ENCODE results near the gene PTGER4.
"Not testable (repeated sequence)": the region's sequence is repeated elsewhere in the genome, so short reads cannot be mapped to it uniquely, and the experiment has no call there.

Gene PTGER4

DNA sequence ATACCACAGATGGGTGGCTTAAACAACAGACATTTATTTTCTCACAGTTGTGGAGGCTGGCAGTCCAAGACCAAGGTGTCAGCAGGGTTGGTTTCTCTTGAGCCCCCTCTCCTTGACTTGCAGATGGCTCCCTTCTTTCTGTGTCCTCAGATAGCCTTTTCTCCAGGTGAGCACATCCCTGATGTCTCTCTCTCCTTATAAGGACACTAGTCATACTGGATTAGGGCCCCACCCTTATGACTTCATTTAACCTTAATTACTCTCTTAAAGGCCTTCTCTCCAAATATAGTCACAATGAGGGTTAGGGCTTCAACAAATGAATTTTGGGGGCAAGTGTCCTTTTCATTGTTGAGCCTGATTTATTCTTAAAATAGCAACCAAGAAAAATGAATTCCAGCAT lies 14.7 kb downstream of the PTGER4 start:
- no peak for DNase-seq

DNA sequence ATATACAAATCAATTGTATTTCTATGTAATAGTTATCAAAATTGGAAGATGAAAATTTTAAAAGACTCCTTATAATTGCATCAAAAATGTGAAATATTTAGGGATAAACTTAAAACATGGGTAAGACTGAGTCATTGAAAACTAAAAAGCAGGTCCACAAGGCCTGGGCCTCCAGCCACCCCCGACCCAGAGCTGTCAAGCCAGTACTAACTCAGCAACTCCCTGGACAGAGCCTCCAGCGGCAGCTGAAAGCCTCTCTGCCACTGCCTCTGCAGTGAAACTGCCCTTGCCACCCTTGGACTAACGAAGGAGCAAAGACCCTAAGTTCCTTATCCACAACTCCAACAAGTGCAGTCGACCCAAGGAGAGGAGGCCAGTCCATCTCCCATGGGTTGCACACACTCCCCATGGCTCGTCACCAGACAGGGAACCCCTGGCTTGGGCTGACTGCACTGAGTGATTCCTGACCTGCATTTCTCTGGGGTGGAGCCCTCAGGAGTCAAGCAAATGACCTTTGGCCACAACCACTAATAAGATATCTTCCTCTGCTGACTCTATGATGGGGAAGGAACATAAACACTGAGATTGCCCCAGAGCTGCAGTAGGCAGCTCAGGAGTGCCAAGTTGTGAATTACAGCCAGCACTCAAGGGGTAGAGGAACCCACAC lies 20.5 kb downstream of the PTGER4 start:
- no peak for DNase-seq

DNA sequence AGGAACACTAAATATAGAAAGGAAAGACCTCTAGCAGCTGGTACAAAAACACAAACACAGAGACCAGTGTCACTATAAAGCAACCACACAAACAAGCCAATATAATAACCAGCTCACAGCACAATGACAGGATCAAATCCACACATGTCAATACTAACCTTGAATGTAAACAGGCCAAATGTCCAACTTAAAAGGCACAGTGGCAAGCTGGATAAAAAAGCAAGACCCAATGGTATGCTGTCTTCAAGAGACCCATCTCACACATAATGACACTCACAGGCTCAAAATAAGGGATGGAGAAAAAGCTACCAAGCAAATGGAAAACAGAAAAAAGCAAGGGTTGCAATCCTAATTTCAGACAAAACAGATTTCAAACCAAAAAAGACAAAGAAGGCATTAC lies 22.3 kb downstream of the PTGER4 start:
- not testable (repeated sequence) for DNase-seq

DNA sequence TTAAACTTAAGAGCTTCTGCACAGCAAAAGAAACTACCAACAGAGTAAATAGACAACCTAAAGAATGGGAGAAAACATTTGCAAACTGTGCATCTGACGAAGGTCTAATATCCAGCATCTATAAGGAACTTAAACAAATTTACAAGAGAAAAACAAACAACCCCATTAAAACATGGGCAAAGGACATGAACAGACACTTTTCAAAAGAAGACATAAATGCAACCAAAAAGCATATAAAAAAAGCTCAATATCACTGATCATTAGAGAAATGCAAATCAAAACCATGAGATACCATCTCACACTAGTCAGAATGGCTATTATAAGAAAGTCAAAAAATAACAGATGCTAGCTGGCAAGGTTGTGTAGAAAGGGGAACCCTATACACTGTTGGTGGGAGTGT lies 25.8 kb downstream of the PTGER4 start:
- DNase-seq, result not testable (repeated sequence)

DNA sequence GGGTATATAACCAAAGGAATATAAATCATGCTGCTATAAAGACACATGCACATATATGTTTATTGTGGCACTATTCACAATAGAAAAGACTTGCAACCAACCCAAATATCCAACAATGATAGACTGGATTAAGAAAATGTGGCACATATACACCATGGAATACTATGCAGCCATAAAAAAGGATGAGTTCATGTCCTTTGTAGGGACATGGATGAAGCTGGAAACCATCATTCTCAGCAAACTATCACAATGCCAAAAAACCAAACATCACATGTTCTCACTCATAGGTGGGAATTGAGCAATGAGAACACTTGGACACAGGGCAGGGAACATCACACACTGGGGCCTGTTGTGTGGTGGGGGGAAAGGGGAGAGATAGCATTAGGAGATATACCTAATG lies 30.9 kb downstream of the PTGER4 start:
- DNase-seq, result not testable (repeated sequence)

DNA sequence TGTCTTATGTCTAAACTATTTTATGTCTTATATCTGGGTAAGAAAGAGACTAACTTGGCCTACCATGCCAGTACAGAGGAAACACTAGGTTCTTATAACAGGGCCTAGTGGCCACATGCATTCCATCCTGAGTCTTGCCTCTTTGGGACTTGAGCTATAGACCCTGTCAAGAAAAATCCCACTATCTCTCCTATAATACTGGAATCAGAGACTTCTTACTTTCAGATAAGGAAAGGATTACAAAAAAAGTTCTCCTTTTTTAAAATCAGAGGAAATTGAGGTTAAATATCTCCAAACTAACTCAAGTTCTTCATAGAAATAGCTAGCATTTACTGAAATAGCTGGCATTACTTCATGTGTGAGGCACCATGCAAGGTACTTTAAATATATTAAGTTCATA lies 34.3 kb downstream of the PTGER4 start:
- DNase-seq, result no peak

DNA sequence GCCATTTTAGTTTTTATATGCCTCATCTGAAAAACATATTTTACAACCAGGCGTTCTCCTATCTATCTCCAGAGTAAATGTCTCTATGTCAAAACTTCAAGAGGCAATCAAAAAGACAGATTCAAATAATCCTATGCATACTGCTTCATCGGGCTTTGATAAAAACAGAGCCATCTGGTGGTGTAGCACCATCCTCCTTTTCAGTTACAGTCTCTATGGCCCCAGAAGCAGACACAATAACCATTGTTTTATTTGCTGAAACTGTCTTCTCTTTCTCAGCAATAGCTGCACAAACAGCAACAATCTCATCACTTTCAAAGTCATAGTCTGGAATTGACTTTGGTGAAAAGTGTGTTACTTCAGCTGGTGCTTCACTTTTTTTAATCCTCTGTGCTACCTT lies 36.3 kb downstream of the PTGER4 start:
- no peak for DNase-seq

DNA sequence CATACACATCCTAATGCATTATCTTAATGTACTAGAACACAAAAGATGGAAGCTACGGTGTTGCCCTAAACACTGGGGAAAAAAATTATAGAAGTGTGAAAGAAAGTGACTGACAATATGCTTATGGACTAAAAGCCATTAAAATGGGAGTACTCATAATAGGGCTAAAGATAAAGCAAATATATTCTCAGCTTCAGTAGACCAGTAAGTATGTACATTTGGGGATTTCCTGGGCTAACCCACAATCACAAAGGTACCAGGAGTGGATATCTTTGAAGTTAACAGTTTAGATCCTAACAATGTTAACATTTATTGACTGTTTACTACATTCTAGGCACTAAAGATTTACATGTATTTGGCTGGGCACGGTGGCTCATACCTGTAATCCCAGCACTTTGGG lies 36.9 kb downstream of the PTGER4 start:
- DNase-seq, result no peak

DNA sequence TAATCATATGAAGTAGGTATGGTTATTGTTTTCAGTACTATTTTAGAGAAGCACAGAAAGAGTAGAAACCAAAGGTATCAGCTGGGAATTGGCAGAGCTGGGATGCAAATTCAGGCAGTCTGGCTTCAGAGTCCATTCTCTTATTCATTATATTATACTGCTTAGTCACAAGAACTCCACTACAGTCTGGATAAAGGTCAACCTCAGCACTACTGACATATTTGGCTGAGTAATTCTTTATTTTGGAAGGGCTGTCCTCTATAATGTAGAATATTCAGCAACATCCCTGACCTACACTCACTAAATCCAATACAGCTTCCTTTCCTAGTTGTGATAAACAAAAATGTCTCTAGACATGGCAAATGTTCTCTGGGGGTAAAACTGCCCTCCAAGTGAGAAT lies 37.6 kb downstream of the PTGER4 start:
- no peak for DNase-seq

DNA sequence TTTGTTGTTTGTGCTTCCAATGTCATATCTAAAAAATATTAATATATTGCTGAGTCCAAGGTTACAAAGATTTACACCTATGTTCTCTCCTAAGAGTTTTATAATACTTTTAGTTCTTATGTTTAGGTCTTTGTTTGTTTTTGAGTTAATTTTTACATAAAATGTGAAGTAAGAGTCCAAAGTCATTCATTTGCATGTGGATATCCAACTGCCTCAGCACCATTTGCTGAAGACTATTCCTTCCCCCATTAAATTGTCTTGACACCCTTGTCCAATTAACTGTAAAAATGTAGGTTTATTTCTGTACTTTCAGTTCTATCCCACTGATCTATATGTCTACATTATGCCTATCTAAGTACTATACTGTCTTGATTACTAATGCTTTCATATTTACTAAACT lies 40.4 kb downstream of the PTGER4 start:
- DNase-seq, result no peak

DNA sequence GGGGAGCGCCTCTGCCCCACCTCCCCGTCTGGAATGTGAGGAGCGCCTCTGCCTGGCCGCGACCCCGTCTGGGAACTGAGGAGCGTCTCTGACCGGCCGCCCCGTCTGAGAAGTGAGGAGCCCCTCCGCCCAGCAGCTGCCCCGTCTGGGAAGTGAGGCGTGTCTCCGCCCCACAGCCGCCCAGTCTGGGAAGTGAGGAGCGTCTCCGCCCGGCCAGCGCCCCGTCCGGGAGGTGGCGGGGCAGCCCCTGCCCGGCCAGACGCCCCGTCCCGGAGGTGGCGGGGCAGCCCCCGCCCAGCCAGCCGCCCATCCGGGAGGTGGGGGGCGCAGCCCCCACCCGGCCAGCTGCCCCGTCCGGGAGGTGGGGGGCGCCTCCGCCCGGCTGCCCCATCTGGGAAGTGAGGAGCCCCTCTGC lies 42.8 kb downstream of the PTGER4 start:
- not testable (repeated sequence) for DNase-seq

DNA sequence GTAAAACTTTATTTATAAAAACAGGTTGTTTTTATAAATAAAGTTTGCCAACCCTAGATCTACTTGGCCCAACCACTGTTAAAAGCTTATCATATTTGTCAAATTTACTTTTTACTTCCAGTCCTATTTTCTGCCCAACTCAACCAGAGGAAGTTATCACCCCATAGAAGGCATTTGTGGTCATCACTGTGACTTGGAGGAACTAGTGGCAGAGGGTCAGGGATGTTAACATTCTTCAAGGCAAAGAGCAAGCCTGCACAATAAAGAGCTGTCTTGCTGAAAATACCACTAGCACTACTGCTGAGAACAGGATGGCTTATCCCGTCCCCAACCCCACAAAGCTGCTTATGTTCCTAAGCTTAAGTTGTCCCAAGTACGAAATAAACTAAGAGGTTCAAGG lies 53.7 kb downstream of the PTGER4 start:
- no peak for DNase-seq

DNA sequence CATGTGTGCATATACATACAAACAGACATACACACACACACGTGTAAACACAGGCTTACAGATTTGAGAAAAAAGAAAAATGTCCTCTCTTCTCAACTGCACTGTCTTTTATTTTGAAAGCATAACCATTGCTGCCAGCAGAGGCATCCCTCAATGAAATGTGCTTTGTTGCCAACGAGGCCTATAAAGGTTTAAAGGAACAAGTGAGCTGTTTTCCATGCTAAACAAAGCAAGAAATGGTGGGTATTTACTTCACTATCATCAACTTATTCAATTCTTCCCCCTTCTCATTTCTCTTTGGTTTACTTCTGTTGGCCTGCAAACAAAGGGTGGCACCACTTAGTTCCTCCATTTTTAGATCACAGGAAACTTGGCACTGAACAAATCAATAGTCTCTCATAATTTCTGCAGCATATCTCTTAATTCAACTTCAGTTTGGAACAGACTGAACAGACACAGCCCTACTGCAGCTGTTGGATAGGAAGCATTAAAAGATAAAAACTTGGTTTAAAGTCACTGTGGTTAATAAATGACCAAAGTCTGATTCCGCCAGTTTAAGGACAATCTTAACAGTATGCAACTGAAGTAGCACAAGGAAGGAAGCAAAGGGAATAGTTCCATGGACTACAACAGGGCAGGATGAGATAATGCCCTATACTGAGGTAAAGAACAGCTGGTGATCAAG lies 54.3 kb downstream of the PTGER4 start:
- no peak for DNase-seq

DNA sequence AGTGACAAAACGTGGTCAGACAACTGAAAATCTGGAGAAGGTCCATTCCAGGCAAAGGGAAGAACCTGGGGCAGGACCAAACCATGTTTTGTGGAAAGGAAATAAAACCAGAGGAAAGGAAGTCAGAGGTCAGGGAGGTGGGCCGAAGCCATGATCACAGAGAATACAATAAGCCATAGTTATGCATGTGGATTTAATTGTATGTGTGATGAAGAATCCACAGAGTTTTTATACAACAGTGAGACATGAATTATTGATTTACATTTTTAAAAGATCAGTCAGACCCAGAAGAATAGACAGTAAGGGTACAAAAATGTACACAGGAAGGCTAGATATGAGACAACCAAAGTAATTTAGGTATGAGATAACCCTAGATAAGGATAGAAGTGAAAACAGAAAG lies 55.3 kb downstream of the PTGER4 start:
- no peak for DNase-seq

DNA sequence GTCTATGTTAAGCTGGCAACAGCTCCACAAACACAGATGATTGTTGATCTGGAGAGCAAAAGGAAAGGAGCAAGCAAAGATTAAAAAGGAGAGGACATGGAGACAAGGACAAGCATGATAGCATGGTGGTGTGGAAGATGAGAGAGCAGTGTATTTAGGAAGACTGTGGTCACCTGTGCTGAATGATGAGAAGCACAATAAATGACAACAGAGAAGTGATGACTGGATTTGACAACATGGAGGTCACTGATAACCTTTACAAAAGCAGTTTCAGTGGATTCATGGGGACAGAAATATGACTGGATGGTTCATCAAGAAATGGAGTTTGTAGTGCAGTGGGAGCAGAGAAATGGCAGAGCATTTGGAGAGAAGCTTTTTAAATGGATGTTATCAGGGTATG lies 55.9 kb downstream of the PTGER4 start:
- no peak for DNase-seq

DNA sequence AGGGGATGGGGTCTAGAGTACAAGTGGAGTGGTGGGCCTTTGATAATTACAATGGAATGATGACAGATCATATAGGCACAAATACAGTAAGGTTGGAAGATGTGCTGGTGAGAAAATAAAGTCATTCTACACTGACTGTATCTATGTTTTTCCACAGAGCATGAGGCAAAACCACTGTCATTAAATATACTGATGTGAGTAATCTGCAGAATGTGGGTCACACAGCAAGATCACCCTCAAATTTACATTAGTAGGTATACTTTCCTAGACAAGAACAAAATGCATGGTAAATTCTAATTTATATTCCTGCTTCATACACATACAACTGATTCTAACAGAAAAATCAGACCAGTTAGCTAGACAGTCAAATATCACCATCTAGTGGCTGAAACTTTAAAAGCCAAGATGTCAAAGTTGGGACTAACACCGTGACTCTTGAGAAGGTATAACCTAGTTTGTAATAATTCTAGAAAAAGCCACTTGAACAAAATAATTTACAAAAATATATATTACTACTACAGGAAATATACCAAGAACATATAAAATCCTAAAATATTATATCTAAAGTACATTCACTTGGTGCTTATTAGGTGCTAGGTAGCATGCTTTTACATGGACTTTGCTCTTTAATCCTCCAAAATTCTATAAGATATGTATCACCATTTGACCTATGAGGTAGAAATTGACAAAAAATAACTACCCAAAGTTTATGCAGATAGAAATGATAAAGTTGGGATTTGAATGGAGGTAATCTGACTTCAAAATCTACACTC lies 56.6 kb downstream of the PTGER4 start:
- no peak for DNase-seq

DNA sequence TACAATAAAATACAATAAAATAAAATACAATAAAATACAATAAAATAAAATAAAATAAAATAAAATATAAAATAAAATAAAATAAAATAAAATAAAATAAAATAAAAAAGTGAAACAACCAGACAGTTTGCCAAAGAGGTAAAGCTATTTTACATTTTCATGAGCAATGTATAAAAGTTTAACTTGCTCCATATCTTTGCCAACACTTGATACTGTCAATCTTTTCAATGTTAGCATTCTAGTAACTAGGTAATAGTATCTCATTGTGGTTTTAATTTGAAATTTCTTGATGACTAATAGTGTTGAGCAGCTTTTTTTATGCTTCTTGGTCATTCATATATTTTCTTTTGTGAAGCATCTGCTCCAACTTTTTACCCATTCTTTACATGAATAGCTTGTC lies 58.8 kb downstream of the PTGER4 start:
- DNase-seq, result no peak
